SJSA1 (cell line): Measurements from ENCODE around the gene GTF2F2. TPM values are rescaled to one million over a fixed set of nuclear protein-coding genes. Genes with fewer than 3 reads are reported as not detected.

ENCODE experiments used
- DNase-seq, 2 experiments: peaks; one replicate each; pipeline ENCODE4 v3.0.0-alpha.2; 2015 to 2020; ENCODE audit warnings: low spot score in 2 of 2, low read depth in 1 of 2
- H3K27ac ChIP-seq: fragments of 250-450 bp; sonication (Bioruptor Pico); 2 replicates; pipeline ENCODE4 v1.5.1; 2020; ENCODE audit warnings: mild to moderate bottlenecking, moderate library complexity
- H3K27me3 ChIP-seq: fragments of 250-450 bp; sonication (Bioruptor Pico); replicated peaks from 2 replicates; pipeline ENCODE4 v1.5.1; 2020; ENCODE audit warnings: mild to moderate bottlenecking, moderate library complexity
- H3K36me3 ChIP-seq: fragments of 250-450 bp; sonication (Bioruptor Pico); 2 replicates; pipeline ENCODE4 v1.5.1; 2020; ENCODE audit warnings: mild to moderate bottlenecking
- H3K4me1 ChIP-seq: fragments of 250-450 bp; sonication (Bioruptor Pico); replicated peaks from 2 replicates; pipeline ENCODE4 v1.6.1; 2021; ENCODE audit warnings: mild to moderate bottlenecking
- H3K4me3 ChIP-seq: fragments of 250-450 bp; sonication (Bioruptor Pico); 2 replicates; pipeline ENCODE4 v1.5.1; 2020; ENCODE audit warnings: mild to moderate bottlenecking
- H3K9me3 ChIP-seq: fragments of 250-450 bp; sonication (Bioruptor Pico); replicated peaks from 2 replicates; pipeline ENCODE4 v1.5.1; 2020; ENCODE audit warnings: mild to moderate bottlenecking
- total RNA-seq: library from RNA; depleted of rRNA; stranded (reverse); fragments of >200 nt; shearing (Covaris generic); gene quantifications from 2 replicates; pipeline ENCODE4 v1.2.3, GENCODE V29; 2014

GTF2F2 gene
- total RNA-seq, 1 experiment from 2014 or later: 37.7 TPM

GRCh38 chr13:45198041-45198440 is 77.7 kb downstream of the GTF2F2 start:
- no peaks in the 10 kb centered on the region for H3K27me3 ChIP-seq
- no peaks in the 10 kb centered on the region for H3K36me3 ChIP-seq
- no peaks in the 10 kb centered on the region for H3K9me3 ChIP-seq
- no peak for DNase-seq
- H3K27ac ChIP-seq: no peak overlapping the region
- peaks cover 17% of the 10 kb centered on the region for H3K4me1 ChIP-seq
- no peak overlapping the region for H3K4me3 ChIP-seq

GRCh38 chr13:45198924-45199323 is 78.6 kb downstream of the GTF2F2 start:
- Histone ChIP-seq H3K36me3 (no peaks in the 10 kb centered on the region), H3K9me3 (no peaks in the 10 kb centered on the region), H3K27ac (no peak overlapping the region), H3K27me3 (no peaks in the 10 kb centered on the region), H3K4me1 (peaks cover 17% of the 10 kb centered on the region), H3K4me3 (no peak overlapping the region)
- DNase-seq: no peak

DNA sequence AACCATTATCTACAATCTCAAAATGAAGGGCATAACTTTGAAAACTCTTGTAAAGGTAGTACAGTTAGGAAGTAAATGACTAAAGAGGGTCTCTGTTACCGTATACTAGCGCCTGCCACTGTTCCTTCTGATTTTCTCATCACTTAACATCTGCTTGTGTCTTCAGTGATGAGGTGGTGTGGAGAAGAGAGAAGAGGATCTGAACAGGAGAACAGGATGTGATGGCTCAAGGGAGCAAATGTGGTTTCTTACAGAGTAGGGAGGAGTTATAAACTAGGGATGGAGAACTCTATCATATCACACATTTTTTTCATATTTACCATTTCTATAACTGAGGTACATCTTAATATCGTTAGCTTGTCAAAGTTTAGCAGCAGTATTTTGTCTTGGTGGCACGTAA is 79.4 kb downstream of the GTF2F2 start:
- H3K9me3 ChIP-seq: no peaks in the 10 kb centered on the region
- H3K4me3 ChIP-seq: no peak overlapping the region
- no peak for DNase-seq
- no peak overlapping the region for H3K27ac ChIP-seq
- H3K36me3 ChIP-seq: no peaks in the 10 kb centered on the region
- no peaks in the 10 kb centered on the region for H3K27me3 ChIP-seq
- H3K4me1 ChIP-seq: peaks cover 18% of the 10 kb centered on the region

- Histone ChIP-seq H3K4me3 (no peak within 1 kb of the TSS), H3K27ac (no peak within 1 kb of the TSS), H3K4me1 (peaks cover 22% of the 10 kb centered on the region), H3K27me3 (no peaks in the 10 kb centered on the region), H3K9me3 (no peaks in the 10 kb centered on the region), H3K36me3 (no peaks in the 10 kb centered on the region)
- DNase-seq: no peak
These were observed 80.5 kb downstream of the GTF2F2 start, which contains the start of gene KCTD4 for GRCh38 chr13:45200701-45201232. Gene KCTD4, minus strand, starts transcription at chr13:45201045. Its CDS starts 6,478 bp downstream, at chr13:45194567.

DNA sequence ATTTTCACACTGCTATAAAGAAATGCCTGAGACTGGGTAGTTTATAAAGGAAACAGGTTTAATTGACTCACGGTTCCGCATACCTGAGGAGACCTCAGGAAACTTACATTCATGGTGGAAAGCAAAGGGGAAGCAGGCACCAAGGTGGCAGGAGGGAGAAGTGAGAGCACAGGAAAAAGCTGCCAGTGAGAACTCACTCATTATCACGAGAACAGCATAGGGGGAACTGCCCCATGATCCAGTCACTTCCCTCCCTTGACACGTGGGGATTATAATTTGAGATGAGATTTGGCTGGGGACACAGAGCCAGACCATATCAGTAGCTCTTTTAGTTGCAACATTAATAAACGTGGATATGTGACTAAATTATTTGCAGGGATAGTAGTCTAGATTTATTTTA is 84.8 kb downstream of the GTF2F2 start:
- peaks cover 11% of the 10 kb centered on the region for H3K36me3 ChIP-seq
- peak overlapping the region; percentile 78 for H3K27ac ChIP-seq

DNA sequence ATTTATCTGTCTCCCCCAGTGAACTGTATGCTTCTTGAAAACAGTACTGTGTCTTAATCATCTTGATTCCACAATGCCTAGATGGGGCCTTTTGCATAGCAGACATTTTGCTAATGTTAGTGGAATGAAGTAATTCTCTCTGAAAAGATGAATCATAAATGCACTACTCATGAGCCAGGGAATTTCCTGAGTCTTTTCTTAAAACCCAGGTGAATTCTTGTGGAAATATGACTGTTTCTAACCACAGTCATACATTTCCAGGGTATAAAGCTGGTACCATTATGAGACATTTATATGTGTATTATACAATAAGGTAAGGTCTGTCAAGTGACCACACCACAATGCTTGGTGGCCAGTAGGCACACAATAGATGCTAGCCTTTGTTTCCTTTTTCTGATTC is 86.0 kb downstream of the GTF2F2 start:
- no peak overlapping the region for H3K4me3 ChIP-seq

More for the DNA sequence above, 84.8 kb downstream of the GTF2F2 start:
- DNase-seq: no peak
- Histone ChIP-seq H3K4me1 (peaks cover 39% of the 10 kb centered on the region), H3K27me3 (no peaks in the 10 kb centered on the region), H3K9me3 (no peaks in the 10 kb centered on the region), H3K4me3 (no peak overlapping the region)

DNA sequence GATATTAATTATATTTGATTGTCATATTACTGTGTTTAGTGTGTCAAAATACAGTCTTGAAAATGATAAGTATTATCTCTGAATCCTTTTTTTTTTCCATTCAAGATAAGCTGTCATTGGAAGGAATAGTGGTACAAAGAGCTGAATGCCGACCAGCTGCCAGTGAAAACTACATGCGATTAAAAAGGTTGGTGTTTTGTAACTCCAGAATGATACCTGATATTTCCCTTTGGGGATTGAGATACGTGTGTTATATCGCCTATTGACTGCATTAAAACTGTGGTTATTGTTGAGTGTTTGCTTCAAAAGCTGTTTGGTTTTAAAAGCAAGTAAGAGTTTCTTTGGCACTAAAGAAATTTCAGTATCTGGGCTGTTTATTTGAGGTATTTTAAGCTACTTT is 87.0 kb downstream of the GTF2F2 start:
- Histone ChIP-seq H3K36me3 (peaks cover 15% of the 10 kb centered on the region), H3K27ac (peak overlapping the region; percentile 78), H3K4me3 (no peak overlapping the region), H3K4me1 (peaks cover 39% of the 10 kb centered on the region), H3K9me3 (no peaks in the 10 kb centered on the region), H3K27me3 (no peaks in the 10 kb centered on the region)
- no peak for DNase-seq

More for the DNA sequence above, 86.0 kb downstream of the GTF2F2 start:
- DNase-seq: peak in 1 of 2 experiments; percentile 77
- no peaks in the 10 kb centered on the region for H3K27me3 ChIP-seq
- peak overlapping the region; percentile 78 for H3K27ac ChIP-seq
- H3K36me3 ChIP-seq: peaks cover 15% of the 10 kb centered on the region
- no peaks in the 10 kb centered on the region for H3K9me3 ChIP-seq
- peaks cover 39% of the 10 kb centered on the region for H3K4me1 ChIP-seq

DNA sequence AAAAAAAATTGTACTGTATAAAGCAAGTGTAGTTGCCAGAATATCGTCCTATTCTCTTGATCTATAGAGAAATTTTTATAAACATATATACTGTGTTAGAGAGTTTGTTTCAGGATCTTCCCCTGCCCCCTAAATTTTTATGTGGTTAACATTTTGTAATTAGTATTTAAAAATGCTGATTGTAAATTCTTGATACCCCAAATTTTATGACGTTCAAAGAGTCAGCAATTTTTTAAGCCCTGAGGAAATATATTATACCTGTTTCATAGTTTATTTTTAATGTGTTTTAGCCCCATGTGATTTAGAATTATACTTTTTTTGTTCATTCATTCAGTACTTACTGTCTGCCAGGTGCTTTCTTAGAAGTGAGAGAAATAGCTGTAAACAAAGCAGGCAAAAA is 87.8 kb downstream of the GTF2F2 start:
- H3K4me3 ChIP-seq: no peak overlapping the region

GRCh38 chr13:45209229-45209628 is 88.9 kb downstream of the GTF2F2 start:
- H3K4me3 ChIP-seq: no peak overlapping the region
- peaks cover 15% of the 10 kb centered on the region for H3K36me3 ChIP-seq
- no peaks in the 10 kb centered on the region for H3K27me3 ChIP-seq
- peaks cover 39% of the 10 kb centered on the region for H3K4me1 ChIP-seq
- no peak for DNase-seq
- no peak overlapping the region for H3K27ac ChIP-seq
- no peaks in the 10 kb centered on the region for H3K9me3 ChIP-seq

More for the DNA sequence above, 87.8 kb downstream of the GTF2F2 start:
- Histone ChIP-seq H3K9me3 (no peaks in the 10 kb centered on the region), H3K27ac (no peak overlapping the region), H3K27me3 (no peaks in the 10 kb centered on the region), H3K36me3 (peaks cover 15% of the 10 kb centered on the region), H3K4me1 (peaks cover 39% of the 10 kb centered on the region)
- no peak for DNase-seq

- H3K27ac ChIP-seq: no peak overlapping the region
- no peak overlapping the region for H3K4me3 ChIP-seq
- no peaks in the 10 kb centered on the region for H3K27me3 ChIP-seq
- H3K4me1 ChIP-seq: peaks cover 23% of the 10 kb centered on the region
- H3K36me3 ChIP-seq: peaks cover under 1% of the 10 kb centered on the region; the same call in 1 of the 2 replicates
- no peaks in the 10 kb centered on the region for H3K9me3 ChIP-seq
- DNase-seq: no peak
These were observed 95.2 kb downstream of the GTF2F2 start for GRCh38 chr13:45215392-45216077.

GRCh38 chr13:45216193-45216592 is 95.9 kb downstream of the GTF2F2 start:
- Histone ChIP-seq H3K9me3 (no peaks in the 10 kb centered on the region), H3K4me3 (no peak overlapping the region), H3K4me1 (peaks cover 29% of the 10 kb centered on the region), H3K36me3 (no peaks in the 10 kb centered on the region), H3K27me3 (no peaks in the 10 kb centered on the region), H3K27ac (no peak overlapping the region)
- DNase-seq: no peak

- no peaks in the 10 kb centered on the region for H3K9me3 ChIP-seq
- H3K27ac ChIP-seq: peak overlapping the region; percentile 71
- no peak overlapping the region for H3K4me3 ChIP-seq
- no peaks in the 10 kb centered on the region for H3K36me3 ChIP-seq
- no peak for DNase-seq
- peaks cover 34% of the 10 kb centered on the region for H3K4me1 ChIP-seq
- H3K27me3 ChIP-seq: no peaks in the 10 kb centered on the region
These were observed 98.4 kb downstream of the GTF2F2 start for GRCh38 chr13:45218689-45219088.

DNA sequence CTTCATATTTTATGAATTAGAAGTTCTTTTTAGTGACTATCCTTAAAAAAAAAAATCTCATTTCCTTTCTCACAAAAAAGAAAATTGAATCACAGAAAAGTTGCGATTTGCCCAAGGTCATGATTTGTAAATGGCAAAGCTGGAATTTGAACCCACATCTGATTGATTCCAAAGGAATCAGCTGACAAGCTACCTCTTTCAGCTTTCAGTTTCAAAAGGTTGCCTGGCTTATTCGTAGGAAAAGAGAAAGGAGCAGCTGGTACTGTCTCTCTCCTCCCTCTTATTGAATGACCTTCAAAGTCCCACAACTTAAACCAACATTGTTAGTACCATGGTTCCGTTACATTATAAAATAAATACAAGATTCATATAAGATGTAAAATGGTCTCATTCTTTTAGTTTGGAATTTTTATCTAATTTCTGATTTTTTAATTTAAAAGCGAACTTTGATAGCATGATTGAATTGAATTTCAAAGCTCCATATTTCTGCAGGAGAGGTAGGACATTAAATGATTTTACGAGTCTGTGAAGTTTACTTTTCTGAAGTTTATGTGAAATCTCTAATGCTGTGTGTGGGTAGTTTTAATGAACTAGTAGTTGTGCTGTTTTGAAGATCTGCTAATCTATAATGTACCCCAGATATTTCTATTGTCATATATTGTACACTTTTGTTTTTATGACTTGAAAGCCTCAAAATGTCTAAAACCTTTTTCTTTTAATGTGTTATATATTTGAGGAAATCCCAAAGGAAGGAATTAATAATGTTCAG is 99.0 kb downstream of the GTF2F2 start:
- H3K27ac ChIP-seq: peak overlapping the region; percentile 71
- no peaks in the 10 kb centered on the region for H3K9me3 ChIP-seq
- DNase-seq: no peak
- peaks cover 34% of the 10 kb centered on the region for H3K4me1 ChIP-seq
- H3K4me3 ChIP-seq: no peak overlapping the region
- H3K27me3 ChIP-seq: no peaks in the 10 kb centered on the region
- H3K36me3 ChIP-seq: no peaks in the 10 kb centered on the region

GRCh38 chr13:45219938-45220375 is 99.6 kb downstream of the GTF2F2 start:
- Histone ChIP-seq H3K4me3 (no peak overlapping the region), H3K9me3 (no peaks in the 10 kb centered on the region), H3K36me3 (no peaks in the 10 kb centered on the region), H3K27ac (peak overlapping the region; percentile 71), H3K4me1 (peaks cover 34% of the 10 kb centered on the region), H3K27me3 (no peaks in the 10 kb centered on the region)
- DNase-seq: peak in 1 of 2 experiments; percentile 72
